Keratinocyte (primary cell): Measurements from ENCODE around the gene UCMA. TPM values are rescaled to one million over a fixed set of nuclear protein-coding genes. Genes with fewer than 3 reads are reported as not detected.

Experiments
- DNase-seq: peaks from one replicate; pipeline ENCODE4 v3.0.0-alpha.2; 2011; ENCODE audit warnings: low read depth, missing footprints, low spot score
- FAIRE-seq: peaks from 2 replicates; lab custom pipeline; 2011; peaks lifted over from hg19 to GRCh38; lab: Jason Lieb, UNC
- H2AFZ ChIP-seq: 2 replicates; pipeline ENCODE4 v1.6.0; 2012; ENCODE audit warnings: low read length, control low read depth, inconsistent platforms; ENCODE audit not compliant: control insufficient read depth
- H3K27ac ChIP-seq: 2 replicates; pipeline ENCODE4 v1.5.1; 2011; ENCODE audit warnings: low read length; ENCODE audit not compliant: control insufficient read depth, insufficient read depth
- H3K27me3 ChIP-seq: 3 replicates; pipeline ENCODE4 v1.6.0; 2011; ENCODE audit warnings: low read length; ENCODE audit not compliant: control insufficient read depth, insufficient read depth; ENCODE audit errors: extremely low read depth
- H3K36me3 ChIP-seq, 2 experiments: 2 replicates in 1 of 2; 3 replicates in 1 of 2; pipeline ENCODE4 v1.5.1; 2011; ENCODE audit warnings: low read length in 2 of 2, mild to moderate bottlenecking in 1 of 2; ENCODE audit not compliant: control insufficient read depth in 2 of 2, insufficient read depth in 2 of 2; ENCODE audit errors: extremely low read depth in 1 of 2
- H3K4me1 ChIP-seq: 3 replicates; pipeline ENCODE4 v1.5.1; 2011; ENCODE audit warnings: low read length; ENCODE audit not compliant: control insufficient read depth, insufficient read depth; ENCODE audit errors: extremely low read depth
- H3K4me2 ChIP-seq: 3 replicates; pipeline ENCODE4 v1.6.0; 2011; ENCODE audit warnings: low read depth, low read length; ENCODE audit not compliant: control insufficient read depth, insufficient read depth; ENCODE audit errors: extremely low read depth
- H3K4me3 ChIP-seq, 3 experiments: fragments of 200-600 bp in 1 of 3; sonication (generic) in 1 of 3; 2 replicates in 2 of 3; 3 replicates in 1 of 3; pipeline ENCODE4 v1.5.1; 2011 to 2016; ENCODE audit warnings: low read length in 3 of 3, mild to moderate bottlenecking in 3 of 3, control low read depth in 2 of 3, inconsistent platforms in 1 of 3, low read depth in 1 of 3, mixed read lengths in 1 of 3, mixed run types in 1 of 3, moderate library complexity in 1 of 3; ENCODE audit not compliant: control insufficient read depth in 2 of 3, insufficient read depth in 2 of 3; ENCODE audit errors: extremely low read depth in 1 of 3
- H3K79me2 ChIP-seq: 2 replicates; pipeline ENCODE4 v1.6.0; 2012; ENCODE audit warnings: low read length; ENCODE audit not compliant: control insufficient read depth, insufficient read depth
- H3K9ac ChIP-seq: 3 replicates; pipeline ENCODE4 v1.6.0; 2011; ENCODE audit warnings: low read length; ENCODE audit not compliant: control insufficient read depth, insufficient read depth; ENCODE audit errors: extremely low read depth
- H3K9me1 ChIP-seq: 3 replicates; pipeline ENCODE4 v1.6.0; 2011; ENCODE audit warnings: low read length; ENCODE audit not compliant: control insufficient read depth, insufficient read depth; ENCODE audit errors: extremely low read depth
- H3K9me3 ChIP-seq: 2 replicates; pipeline ENCODE4 v1.5.1; 2012; ENCODE audit warnings: low read depth, low read length; ENCODE audit not compliant: control insufficient read depth
- H4K20me1 ChIP-seq: 3 replicates; pipeline ENCODE4 v1.6.0; 2011; ENCODE audit warnings: low read length; ENCODE audit not compliant: control insufficient read depth, insufficient read depth; ENCODE audit errors: extremely low read depth
- EZH2 ChIP-seq: IDR thresholded peaks from one replicate; pipeline ENCODE4 v1.6.1; 2012; ENCODE audit warnings: inconsistent platforms, mild to moderate bottlenecking, low read length, moderate library complexity
- dilution Hi-C: fragments of 300-500 bp; cut with MboI; formaldehyde crosslinking; loops from one replicate; pipeline ENCODE4 v1.7.0; 2020; ENCODE audit warnings: low sequenced_read_pairs; ENCODE audit not compliant: extremely low pct_ligation_motif_present
- polyA plus RNA-seq, 5 experiments: library from polyadenylated mRNA; depleted of rRNA in 3 of 5; stranded (reverse) in 3 of 5; stranded (forward) in 1 of 5; unstranded in 1 of 5; fragments of >200 nt; gene quantifications; 1 replicate in 1 of 5; 2 replicates in 3 of 5; 3 replicates in 1 of 5; pipeline versions ENCODE4 v1.2.1 to v1.2.3, GENCODE V29; 2011 to 2012; ENCODE audit warnings: missing spikeins in 2 of 5, low read depth in 1 of 5, low replicate concordance in 1 of 5
- TF ChIP-seq, protein P1 (sequence below), 3 experiments: IDR thresholded peaks in 1 of 3; conservative IDR thresholded peaks in 1 of 3; optimal IDR thresholded peaks in 1 of 3; 2 replicates in 2 of 3; 3 replicates in 1 of 3; pipeline versions ENCODE3 to v1.5.1; 2011; ENCODE audit warnings: low read length in 3 of 3, mild to moderate bottlenecking in 3 of 3, moderate library complexity in 2 of 3, control low read depth in 1 of 3, inconsistent platforms in 1 of 3; ENCODE audit not compliant: insufficient read depth in 2 of 3; ENCODE audit errors: extremely low read depth in 1 of 3

Gene UCMA
- polyA plus RNA-seq, 1 donor (not counting 4 experiments of a cell fraction or from before 2014, with no cell fraction given), result not detected

DNA sequence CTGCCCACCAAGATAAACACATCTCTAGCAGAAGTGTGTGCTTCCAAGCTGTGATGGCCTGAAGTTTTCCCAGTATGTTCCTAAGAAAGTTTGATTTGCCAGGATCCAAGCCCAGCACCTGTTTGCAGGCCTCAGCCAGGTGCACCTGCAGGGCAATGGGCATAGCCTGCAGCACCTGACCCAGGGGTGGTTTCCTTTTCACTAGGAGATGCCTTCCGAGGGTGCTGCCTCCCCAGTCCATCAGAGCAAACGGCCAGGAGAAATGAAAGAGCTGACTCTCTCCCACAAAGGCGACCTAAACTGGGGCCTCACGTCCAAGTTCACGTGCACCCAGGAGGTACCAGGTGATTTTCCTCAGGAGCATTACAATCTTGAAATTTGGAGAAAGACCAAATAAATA, 7.1 kb downstream of the UCMA start:
- H3K27ac ChIP-seq, result no peak overlapping the region
- no peak overlapping the region for H3K4me3 ChIP-seq
- H3K9ac ChIP-seq, result no peak overlapping the region

DNA sequence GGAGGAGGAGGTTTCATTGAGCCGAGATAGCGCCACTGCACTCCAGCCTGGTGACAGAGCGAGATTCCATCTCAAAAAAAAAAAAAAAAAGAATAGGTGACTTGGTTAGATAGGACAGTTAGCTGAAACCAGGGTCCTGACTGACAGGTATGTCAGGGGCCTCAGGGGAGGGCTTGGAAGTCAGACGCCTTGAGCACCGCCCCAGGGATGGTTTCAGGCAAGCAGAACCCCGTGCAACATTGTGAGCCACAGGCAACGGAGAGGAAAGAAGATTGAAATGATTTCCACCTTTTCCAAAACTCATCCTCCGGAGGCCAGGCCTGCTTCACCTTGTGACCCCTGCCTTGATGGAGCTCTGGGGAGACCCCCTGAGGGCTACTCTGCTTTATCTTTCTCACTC, 8.6 kb downstream of the UCMA start:
- dilution Hi-C loops, result no loop called here
- TF ChIP-seq EZH2, result no peak
- TF ChIP-seq, protein P1, sequence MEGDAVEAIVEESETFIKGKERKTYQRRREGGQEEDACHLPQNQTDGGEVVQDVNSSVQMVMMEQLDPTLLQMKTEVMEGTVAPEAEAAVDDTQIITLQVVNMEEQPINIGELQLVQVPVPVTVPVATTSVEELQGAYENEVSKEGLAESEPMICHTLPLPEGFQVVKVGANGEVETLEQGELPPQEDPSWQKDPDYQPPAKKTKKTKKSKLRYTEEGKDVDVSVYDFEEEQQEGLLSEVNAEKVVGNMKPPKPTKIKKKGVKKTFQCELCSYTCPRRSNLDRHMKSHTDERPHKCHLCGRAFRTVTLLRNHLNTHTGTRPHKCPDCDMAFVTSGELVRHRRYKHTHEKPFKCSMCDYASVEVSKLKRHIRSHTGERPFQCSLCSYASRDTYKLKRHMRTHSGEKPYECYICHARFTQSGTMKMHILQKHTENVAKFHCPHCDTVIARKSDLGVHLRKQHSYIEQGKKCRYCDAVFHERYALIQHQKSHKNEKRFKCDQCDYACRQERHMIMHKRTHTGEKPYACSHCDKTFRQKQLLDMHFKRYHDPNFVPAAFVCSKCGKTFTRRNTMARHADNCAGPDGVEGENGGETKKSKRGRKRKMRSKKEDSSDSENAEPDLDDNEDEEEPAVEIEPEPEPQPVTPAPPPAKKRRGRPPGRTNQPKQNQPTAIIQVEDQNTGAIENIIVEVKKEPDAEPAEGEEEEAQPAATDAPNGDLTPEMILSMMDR (optimal IDR thresholded peaks at IDR 0.05 in 1 of 3, IDR thresholded peaks at IDR 0.05 in 1 of 3, conservative IDR thresholded peaks at IDR 0.05 in 1 of 3; ENCODE audit: extremely low read depth in 1 of 3, insufficient read depth in 2 of 3, low read length in 3 of 3), result no peak
- H3K9ac ChIP-seq, result no peak overlapping the region
- H3K4me2 ChIP-seq, result no peak overlapping the region
- no peaks in the 10 kb centered on the region for H3K36me3 ChIP-seq
- no peak overlapping the region for H3K4me3 ChIP-seq
- H4K20me1 ChIP-seq, result no peaks in the 10 kb centered on the region
- H2AFZ ChIP-seq, result no peak overlapping the region
- H3K27me3 ChIP-seq, result no peaks in the 10 kb centered on the region
- no peak for DNase-seq
- H3K9me3 ChIP-seq, result no peaks in the 10 kb centered on the region
- H3K4me1 ChIP-seq, result no peaks in the 10 kb centered on the region
- H3K27ac ChIP-seq, result no peak overlapping the region
- no peak for FAIRE-seq
- H3K79me2 ChIP-seq, result no peaks in the 10 kb centered on the region
- no peaks in the 10 kb centered on the region for H3K9me1 ChIP-seq

More for the DNA sequence above, 7.1 kb downstream of the UCMA start:
- no peak for TF ChIP-seq EZH2
- TF ChIP-seq, protein P1 (optimal IDR thresholded peaks at IDR 0.05 in 1 of 3, IDR thresholded peaks at IDR 0.05 in 1 of 3, conservative IDR thresholded peaks at IDR 0.05 in 1 of 3; ENCODE audit: extremely low read depth in 1 of 3, insufficient read depth in 2 of 3, low read length in 3 of 3), result no peak
- no peaks in the 10 kb centered on the region for H3K9me3 ChIP-seq
- H3K4me1 ChIP-seq, result no peaks in the 10 kb centered on the region
- H3K4me2 ChIP-seq, result no peak overlapping the region
- dilution Hi-C loops, result no loop called here
- DNase-seq (no peak), FAIRE-seq (no peak)
- H3K27me3 ChIP-seq, result no peaks in the 10 kb centered on the region
- H3K9me1 ChIP-seq, result no peaks in the 10 kb centered on the region
- H3K36me3 ChIP-seq, result no peaks in the 10 kb centered on the region
- no peak overlapping the region for H2AFZ ChIP-seq
- no peaks in the 10 kb centered on the region for H4K20me1 ChIP-seq
- H3K79me2 ChIP-seq, result no peaks in the 10 kb centered on the region
